ENCODE results near the gene HTT.
"Not testable (repeated sequence)": the region's sequence is repeated elsewhere in the genome, so short reads cannot be mapped to it uniquely, and the experiment has no call there.

HTT gene

GRCh38 chr4:3124070-3124767, 49.7 kb downstream of the HTT start:
- DNase-seq: no peak

DNA sequence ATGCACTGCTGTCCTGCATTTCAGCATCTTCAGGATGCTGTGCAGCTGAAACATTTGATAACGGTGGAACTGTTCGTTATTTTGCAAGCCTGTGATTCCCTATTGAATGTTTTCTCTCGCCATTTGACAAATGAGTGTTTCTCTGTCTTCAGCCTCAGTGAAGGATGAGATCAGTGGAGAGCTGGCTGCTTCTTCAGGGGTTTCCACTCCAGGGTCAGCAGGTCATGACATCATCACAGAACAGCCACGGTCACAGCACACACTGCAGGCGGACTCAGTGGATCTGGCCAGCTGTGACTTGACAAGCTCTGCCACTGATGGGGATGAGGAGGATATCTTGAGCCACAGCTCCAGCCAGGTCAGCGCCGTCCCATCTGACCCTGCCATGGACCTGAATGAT, 52.6 kb downstream of the HTT start:
- DNase-seq: no peak

- no peak for DNase-seq
Observed at GRCh38 chr4:3128058-3128457, 53.6 kb downstream of the HTT start.

GRCh38 chr4:3128976-3129375, 54.5 kb downstream of the HTT start:
- DNase-seq: no peak

DNA sequence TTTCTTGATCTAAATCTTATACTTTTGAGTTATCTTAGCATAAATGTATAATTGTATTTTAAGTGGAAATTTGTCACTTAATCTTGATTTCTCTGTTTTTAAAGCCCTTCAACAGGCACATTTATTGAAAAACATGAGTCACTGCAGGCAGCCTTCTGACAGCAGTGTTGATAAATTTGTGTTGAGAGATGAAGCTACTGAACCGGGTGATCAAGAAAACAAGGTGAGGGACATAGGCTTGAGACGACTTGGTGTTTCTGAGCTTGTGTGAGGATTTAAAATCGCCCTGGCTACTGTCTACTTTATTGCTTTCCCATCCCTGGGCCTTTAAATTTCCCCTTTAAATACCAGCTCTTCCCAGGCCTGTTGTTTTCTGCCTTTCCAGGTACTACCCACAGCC, 55.7 kb downstream of the HTT start:
- no peak for DNase-seq

- DNase-seq: no peak
Observed at GRCh38 chr4:3130826-3131225, 56.3 kb downstream of the HTT start.

- no peak for DNase-seq
Observed at GRCh38 chr4:3134201-3134600, 59.7 kb downstream of the HTT start.

- DNase-seq: no peak
Observed at GRCh38 chr4:3135155-3136011, 60.9 kb downstream of the HTT start.

- no peak for DNase-seq
Observed at GRCh38 chr4:3136454-3136853, 62.0 kb downstream of the HTT start.

DNA sequence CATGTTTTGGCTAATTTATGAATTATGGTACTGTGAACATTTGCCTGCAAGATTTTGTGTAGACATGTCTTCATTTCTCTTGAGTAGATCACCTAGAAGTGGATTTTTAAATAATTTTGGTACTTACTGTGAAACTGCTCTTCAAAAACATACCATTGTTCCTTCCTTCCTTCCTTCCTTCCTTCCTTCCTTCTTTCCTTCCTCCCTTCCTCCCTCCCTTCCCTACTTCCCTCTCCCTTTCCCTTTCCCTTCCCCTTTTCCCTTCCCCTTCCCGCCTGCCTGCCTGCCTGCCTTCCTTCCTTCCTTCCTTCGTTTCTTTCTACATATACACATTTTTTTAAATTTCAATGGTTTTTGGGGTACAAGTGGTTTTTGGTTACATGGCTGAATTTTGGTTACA, 63.4 kb downstream of the HTT start:
- DNase-seq: no peak

GRCh38 chr4:3145234-3145924, 70.9 kb downstream of the HTT start:
- no peak for DNase-seq

- no peak for DNase-seq
Observed at GRCh38 chr4:3148926-3149325, 74.4 kb downstream of the HTT start.

DNA sequence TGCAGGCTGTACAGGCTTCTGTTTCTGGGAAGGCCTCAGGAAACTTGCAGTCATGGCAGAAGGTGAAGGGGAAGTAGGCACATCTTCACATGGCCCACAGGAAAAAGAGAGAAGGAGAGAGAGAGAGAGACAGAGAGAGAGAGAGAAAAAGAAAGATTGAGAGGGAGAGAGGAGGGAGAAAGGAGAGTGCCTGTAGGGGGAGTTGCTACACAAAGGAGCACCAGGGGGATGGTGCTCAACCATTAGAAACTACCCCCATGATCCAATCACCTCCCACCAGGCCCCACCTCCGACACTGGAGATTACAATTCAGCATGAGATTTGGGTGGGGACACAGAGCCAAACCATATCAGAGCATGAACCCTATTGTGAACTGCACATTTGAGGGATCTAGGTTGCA, 76.8 kb downstream of the HTT start:
- not testable (repeated sequence) for DNase-seq

- DNase-seq: no peak
Observed at GRCh38 chr4:3157366-3157765, 82.9 kb downstream of the HTT start.

GRCh38 chr4:3158841-3159240, 84.4 kb downstream of the HTT start:
- DNase-seq: no peak

DNA sequence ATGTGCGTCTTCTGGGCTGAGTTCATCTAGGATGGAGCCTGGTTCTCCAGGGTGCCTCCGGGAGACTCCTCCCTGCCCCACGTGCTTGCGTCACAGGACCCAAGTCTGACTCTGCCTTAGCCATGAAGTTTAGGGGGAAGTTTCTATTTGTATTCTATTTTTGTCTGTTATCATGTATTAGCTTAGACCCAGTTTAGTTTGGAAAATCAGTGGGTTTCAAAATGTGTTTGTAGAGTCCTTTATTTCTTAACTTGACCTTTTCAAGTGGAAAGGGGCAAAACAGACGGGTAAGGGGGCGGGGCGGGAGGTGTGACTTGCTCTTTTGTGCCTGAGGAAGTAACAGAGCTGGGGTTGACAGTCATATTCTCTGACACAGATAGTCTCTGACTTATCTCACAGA, 86.0 kb downstream of the HTT start:
- no peak for DNase-seq

GRCh38 chr4:3161044-3161443, 86.6 kb downstream of the HTT start:
- DNase-seq: not testable (repeated sequence)

GRCh38 chr4:3166434-3166833, 92.0 kb downstream of the HTT start:
- not testable (repeated sequence) for DNase-seq

- no peak for DNase-seq
Observed at GRCh38 chr4:3168029-3168428, 93.5 kb downstream of the HTT start.

DNA sequence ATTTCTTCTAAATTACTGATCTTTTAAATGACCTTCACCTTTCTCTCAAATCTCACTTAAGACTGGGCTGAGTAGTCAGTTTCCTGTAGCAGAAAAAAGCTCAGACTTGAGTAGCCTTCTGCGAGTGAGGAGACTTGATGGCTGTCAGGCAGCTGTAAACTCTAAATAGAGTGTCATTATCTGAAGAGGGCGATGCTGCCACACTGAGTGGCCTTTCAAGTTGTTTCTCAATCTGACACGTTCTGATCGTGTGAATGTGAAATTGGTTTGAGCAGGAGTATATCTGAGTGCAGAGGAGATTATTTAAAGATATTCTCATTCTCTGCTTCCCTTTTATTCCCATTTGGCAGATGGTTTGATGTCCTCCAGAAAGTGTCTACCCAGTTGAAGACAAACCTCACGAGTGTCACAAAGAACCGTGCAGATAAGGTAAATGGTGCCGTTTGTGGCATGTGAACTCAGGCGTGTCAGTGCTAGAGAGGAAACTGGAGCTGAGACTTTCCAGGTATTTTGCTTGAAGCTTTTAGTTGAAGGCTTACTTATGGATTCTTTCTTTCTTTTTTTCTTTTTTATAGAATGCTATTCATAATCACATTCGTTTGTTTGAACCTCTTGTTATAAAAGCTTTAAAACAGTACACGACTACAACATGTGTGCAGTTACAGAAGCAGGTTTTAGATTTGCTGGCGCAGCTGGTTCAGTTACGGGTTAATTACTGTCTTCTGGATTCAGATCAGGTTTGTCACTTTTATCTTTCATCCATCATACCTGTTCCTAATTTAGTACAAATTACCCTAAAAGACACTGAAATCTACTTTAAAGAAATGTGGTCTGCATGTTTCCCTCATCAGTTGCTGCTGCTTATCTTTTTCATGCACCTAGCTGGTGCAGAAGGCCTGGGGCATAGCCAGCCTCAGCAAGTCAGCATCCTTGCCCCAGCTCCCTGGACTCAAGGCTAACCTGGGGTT, 100.2 kb downstream of the HTT start:
- DNase-seq: no peak

DNA sequence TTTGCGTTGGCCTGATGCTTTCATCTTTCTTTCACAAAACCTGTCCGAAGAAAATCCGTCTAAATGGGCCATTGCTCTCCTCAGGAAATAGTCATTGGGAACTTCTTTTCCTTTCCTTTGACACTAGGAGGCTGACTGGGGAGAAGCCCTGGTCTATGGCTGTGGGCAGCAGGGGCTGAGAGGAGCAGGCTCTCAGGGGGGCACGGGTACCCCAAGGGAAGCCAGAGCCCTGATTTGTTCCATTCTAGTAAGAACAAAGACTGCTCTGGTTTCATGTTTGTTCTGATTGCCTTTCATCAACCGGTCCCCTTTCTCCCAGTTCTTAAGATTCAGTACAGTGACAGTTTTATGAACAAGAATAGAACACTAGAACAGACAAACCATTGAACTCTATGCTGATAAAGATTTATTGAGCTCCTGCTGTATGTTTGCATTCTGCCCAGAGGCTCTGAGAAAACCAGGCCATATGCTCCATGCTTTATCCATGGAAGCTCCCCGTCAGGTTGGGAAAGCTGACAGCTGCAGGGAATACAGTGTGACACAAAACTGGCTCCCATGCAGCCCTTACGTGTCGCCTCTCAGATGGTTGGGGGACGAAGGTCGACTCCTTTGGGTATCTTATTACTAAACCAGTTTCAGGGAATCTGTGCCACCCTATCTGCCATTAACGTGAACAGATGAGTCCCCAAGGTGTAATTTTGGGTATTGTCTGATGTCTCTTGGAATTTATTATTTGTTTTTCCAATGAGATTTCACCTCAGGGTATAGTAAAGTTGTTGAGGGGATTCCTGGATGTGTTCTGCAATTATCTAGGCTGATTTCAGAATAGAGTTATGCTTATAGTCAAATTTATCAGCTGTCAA, 102.1 kb downstream of the HTT start:
- no peak for DNase-seq

DNA sequence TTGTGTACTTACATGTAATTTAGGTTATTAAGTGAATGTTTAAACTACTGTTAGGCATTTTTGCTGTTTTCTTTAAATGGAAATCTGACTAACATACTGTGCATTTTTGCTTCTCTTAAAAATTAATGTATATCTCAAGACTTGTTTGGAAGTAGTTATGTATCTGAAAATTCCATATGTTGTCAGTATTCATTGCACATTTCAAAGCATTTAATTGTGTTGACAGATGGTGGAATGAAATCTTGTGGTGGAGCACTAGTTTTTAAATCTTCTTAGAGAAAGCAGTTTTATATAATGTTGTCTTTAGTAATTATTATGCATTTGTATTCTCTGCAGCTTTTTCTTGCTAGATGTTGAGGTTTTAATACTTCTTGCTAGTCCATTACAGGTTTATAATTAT, 102.9 kb downstream of the HTT start:
- DNase-seq: no peak
